HL-60 (cell line): Measurements from ENCODE around the gene ACOT9.

Source experiments
- CTCF ChIP-seq: IDR thresholded peaks from one replicate; pipeline ENCODE4 v1.5.1; 2011; ENCODE audit warnings: low read length, control low read depth, inconsistent platforms; ENCODE audit not compliant: insufficient read depth
- GABPA ChIP-seq: IDR thresholded peaks from 2 replicates; pipeline ENCODE4 v1.6.1; 2012; ENCODE audit warnings: low read depth
- POLR2AphosphoS5 ChIP-seq: IDR thresholded peaks from 2 replicates; pipeline ENCODE4 v1.6.1; 2012; ENCODE audit warnings: low read depth
- SPI1 ChIP-seq: IDR thresholded peaks from 2 replicates; pipeline ENCODE4 v1.6.1; 2012; ENCODE audit warnings: low read depth, mild to moderate bottlenecking, borderline replicate concordance

DNA sequence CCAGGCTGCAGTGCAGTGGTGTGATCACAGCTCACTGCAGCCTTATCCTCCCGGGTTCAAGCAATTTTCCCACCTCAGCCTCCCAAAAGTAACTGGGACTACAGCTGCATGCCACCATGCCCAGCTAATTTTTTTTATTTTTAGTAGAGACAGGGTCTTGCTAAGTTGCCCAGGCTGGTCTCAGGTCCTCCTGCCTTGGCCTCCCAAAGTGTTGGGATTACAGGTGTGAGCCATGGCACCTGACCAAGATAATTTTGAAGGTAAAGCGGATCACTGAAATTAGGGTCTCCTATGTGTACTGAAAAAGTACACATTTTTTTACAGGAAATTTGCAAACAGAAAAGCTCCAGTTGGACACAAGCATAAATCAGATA, 44.7 kb upstream of the ACOT9 start:
- TF ChIP-seq CTCF (no peak), SPI1 (no peak), POLR2AphosphoS5 (no peak), GABPA (no peak)
